GM23248 (cell line): ENCODE data around the gene HDAC4.

Experiments used
- EZH2 ChIP-seq: fragments of 200-600 bp; sonication (generic); IDR thresholded peaks from 2 replicates; pipeline ENCODE4 v1.6.1; 2018; ENCODE audit warnings: antibody characterized with exemption, mild to moderate bottlenecking; ENCODE audit not compliant: insufficient read depth, poor library complexity, severe bottlenecking
- EZH2phosphoT487 ChIP-seq: fragments of 200-600 bp; sonication (generic); IDR thresholded peaks from 2 replicates; pipeline ENCODE4 v1.6.1; 2018; ENCODE audit warnings: antibody characterized with exemption, moderate library complexity, mild to moderate bottlenecking, low read depth; ENCODE audit not compliant: insufficient read depth

- no peak for TF ChIP-seq EZH2
- no peak for TF ChIP-seq EZH2phosphoT487
These were observed 318.4 kb downstream of the HDAC4 start for GRCh38 chr2:239082425-239082824.
